GF-D8 (cell line): Measurements from ENCODE around the gene GGT6.
"Not testable (repeated sequence)": the region's sequence is repeated elsewhere in the genome, so short reads cannot be mapped to it uniquely, and the experiment has no call there.

Source experiments
- DNase-seq: peaks from one replicate; lab custom pipeline; 2025; lab: John Stamatoyannopoulos, UW

GGT6 gene

GRCh38 chr17:4560421-4560820 lies at the start of gene GGT6:
Gene GGT6 (minus strand): TSS chr17:4560577. CDS start chr17:4560521, 56 bp downstream.
- DNase-seq = no peak

GRCh38 chr17:4610162-4610561 lies 49.8 kb upstream of the GGT6 start:
- no peak for DNase-seq

GRCh38 chr17:4609761-4610160 lies 49.4 kb upstream of the GGT6 start:
- DNase-seq = no peak

- no peak for DNase-seq
These were observed 47.4 kb upstream of the GGT6 start for GRCh38 chr17:4607773-4608187.

- DNase-seq = no peak
These were observed 46.9 kb upstream of the GGT6 start for GRCh38 chr17:4607261-4607741.

GRCh38 chr17:4605826-4606225 lies 45.4 kb upstream of the GGT6 start:
- no peak for DNase-seq

GRCh38 chr17:4604736-4605135 lies 44.4 kb upstream of the GGT6 start:
- not testable (repeated sequence) for DNase-seq

GRCh38 chr17:4604111-4604644 lies 43.8 kb upstream of the GGT6 start:
- no peak for DNase-seq

GRCh38 chr17:4602041-4602440 lies 41.7 kb upstream of the GGT6 start:
- DNase-seq = no peak

- DNase-seq = no peak
These were observed 40.9 kb upstream of the GGT6 start for GRCh38 chr17:4601326-4601725.

GRCh38 chr17:4600563-4600962 lies 40.2 kb upstream of the GGT6 start:
- no peak for DNase-seq

- DNase-seq = no peak
These were observed 39.3 kb upstream of the GGT6 start for GRCh38 chr17:4599505-4600281.

GRCh38 chr17:4598776-4599504 lies 38.6 kb upstream of the GGT6 start:
- no peak for DNase-seq

GRCh38 chr17:4597975-4598374 lies 37.6 kb upstream of the GGT6 start:
- no peak for DNase-seq

GRCh38 chr17:4596636-4597380 lies 36.4 kb upstream of the GGT6 start:
- no peak for DNase-seq

- not testable (repeated sequence) for DNase-seq
These were observed 35.4 kb upstream of the GGT6 start for GRCh38 chr17:4595685-4596342.

GRCh38 chr17:4594931-4595684 lies 34.7 kb upstream of the GGT6 start:
- no peak for DNase-seq

- no peak for DNase-seq
These were observed 34.0 kb upstream of the GGT6 start for GRCh38 chr17:4594406-4594805.

GRCh38 chr17:4593021-4593421 lies 32.6 kb upstream of the GGT6 start:
- no peak for DNase-seq

GRCh38 chr17:4592240-4593005 lies 32.0 kb upstream of the GGT6 start:
- no peak for DNase-seq
